ENCODE results near the gene ADCY7.

GRCh38 chr16:50255538-50255937, 10.8 kb upstream of the ADCY7 start:
- TF ChIP-seq CTCF (conservative IDR thresholded peaks at IDR 0.05 in 1 of 2, IDR thresholded peaks at IDR 0.05 in 1 of 2; ENCODE audit: low read depth in 1 of 2, low read length in 2 of 2): no peak
- TF ChIP-seq EZH2 (IDR thresholded peaks at IDR 0.05; ENCODE audit: low read length, missing control alignments): no peak
